PFSK-1 (cell line): ENCODE measurements around the gene ELF2.

ENCODE experiments used
- FOXP2 ChIP-seq: optimal IDR thresholded peaks from 2 replicates; pipeline ENCODE3; 2011; ENCODE audit warnings: borderline replicate concordance, control low read depth, inconsistent platforms; ENCODE audit not compliant: insufficient read depth; ENCODE audit errors: extremely low read length, extremely low read depth
- POLR2AphosphoS5 ChIP-seq: IDR thresholded peaks from 2 replicates; pipeline ENCODE4 v1.6.1; 2012; ENCODE audit warnings: low read depth, mild to moderate bottlenecking, control low read depth, low read length, moderate library complexity
- SIN3A ChIP-seq: IDR thresholded peaks from 2 replicates; pipeline ENCODE4 v1.6.1; 2012; ENCODE audit warnings: mild to moderate bottlenecking, low read length, moderate library complexity, borderline replicate concordance; ENCODE audit not compliant: insufficient read depth
- TAF1 ChIP-seq: IDR thresholded peaks from 2 replicates; pipeline ENCODE4 v1.6.1; 2012; ENCODE audit warnings: low read length, control low read depth, borderline replicate concordance; ENCODE audit not compliant: insufficient read depth
- TF ChIP-seq, protein P1 (sequence below), 2 experiments: IDR thresholded peaks; 2 replicates each; pipeline versions ENCODE4 v1.6.1 to v1.8.0; 2011 to 2012; ENCODE audit warnings: low read depth in 2 of 2, low read length in 2 of 2, control low read depth in 1 of 2, inconsistent platforms in 1 of 2, mild to moderate bottlenecking in 1 of 2, moderate library complexity in 1 of 2; ENCODE audit not compliant: insufficient read depth in 1 of 2

The ELF2 gene

DNA sequence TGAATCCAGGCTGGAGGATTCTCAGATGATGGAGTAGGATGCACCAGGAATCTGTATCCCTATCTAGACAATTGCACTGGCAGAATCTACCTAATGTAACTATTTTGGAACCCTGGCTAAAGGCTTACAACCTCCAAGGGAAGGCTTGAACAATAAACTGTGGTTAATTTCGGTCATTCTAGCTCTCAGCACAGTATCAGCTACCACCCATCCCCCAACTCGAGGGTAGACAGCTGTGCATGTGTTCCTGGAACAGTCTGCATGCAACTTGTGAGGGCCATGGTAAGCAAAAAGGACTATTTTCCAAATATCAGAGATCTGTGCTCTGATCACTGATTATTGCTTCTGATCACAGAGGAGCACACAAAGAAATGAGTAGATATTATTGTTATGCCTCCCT lies 34.0 kb downstream of the ELF2 start:
- TF ChIP-seq, protein P1, sequence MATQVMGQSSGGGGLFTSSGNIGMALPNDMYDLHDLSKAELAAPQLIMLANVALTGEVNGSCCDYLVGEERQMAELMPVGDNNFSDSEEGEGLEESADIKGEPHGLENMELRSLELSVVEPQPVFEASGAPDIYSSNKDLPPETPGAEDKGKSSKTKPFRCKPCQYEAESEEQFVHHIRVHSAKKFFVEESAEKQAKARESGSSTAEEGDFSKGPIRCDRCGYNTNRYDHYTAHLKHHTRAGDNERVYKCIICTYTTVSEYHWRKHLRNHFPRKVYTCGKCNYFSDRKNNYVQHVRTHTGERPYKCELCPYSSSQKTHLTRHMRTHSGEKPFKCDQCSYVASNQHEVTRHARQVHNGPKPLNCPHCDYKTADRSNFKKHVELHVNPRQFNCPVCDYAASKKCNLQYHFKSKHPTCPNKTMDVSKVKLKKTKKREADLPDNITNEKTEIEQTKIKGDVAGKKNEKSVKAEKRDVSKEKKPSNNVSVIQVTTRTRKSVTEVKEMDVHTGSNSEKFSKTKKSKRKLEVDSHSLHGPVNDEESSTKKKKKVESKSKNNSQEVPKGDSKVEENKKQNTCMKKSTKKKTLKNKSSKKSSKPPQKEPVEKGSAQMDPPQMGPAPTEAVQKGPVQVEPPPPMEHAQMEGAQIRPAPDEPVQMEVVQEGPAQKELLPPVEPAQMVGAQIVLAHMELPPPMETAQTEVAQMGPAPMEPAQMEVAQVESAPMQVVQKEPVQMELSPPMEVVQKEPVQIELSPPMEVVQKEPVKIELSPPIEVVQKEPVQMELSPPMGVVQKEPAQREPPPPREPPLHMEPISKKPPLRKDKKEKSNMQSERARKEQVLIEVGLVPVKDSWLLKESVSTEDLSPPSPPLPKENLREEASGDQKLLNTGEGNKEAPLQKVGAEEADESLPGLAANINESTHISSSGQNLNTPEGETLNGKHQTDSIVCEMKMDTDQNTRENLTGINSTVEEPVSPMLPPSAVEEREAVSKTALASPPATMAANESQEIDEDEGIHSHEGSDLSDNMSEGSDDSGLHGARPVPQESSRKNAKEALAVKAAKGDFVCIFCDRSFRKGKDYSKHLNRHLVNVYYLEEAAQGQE (IDR thresholded peaks at IDR 0.05; ENCODE audit: insufficient read depth in 1 of 2, low read depth in 2 of 2, low read length in 2 of 2), result no peak

GRCh38 chr4:139142087-139142486 lies 34.9 kb downstream of the ELF2 start:
- no peak for TF ChIP-seq TAF1
- TF ChIP-seq SIN3A, result no peak
- TF ChIP-seq, protein P1 (IDR thresholded peaks at IDR 0.05; ENCODE audit: insufficient read depth in 1 of 2, low read depth in 2 of 2, low read length in 2 of 2), result no peak
- no peak for TF ChIP-seq POLR2AphosphoS5
- no peak for TF ChIP-seq FOXP2

DNA sequence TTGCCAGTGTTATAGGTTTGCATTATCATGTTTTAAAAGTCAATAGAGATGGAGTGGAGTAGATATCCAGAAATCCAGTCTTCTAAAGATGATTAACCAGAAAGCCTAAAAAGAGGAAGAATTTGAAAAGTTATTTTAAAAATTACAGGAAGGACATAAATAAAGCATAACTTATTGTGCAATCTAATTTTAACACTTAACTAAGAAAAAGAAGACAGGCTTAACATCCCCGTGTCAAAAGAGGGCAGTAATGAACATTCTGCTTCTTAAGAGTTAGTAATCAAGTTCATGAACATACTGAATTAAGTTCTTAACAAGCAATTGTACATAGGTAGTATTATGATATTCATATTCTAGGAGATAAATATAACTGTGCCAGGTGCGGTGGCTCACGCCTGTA lies 39.3 kb downstream of the ELF2 start:
- TF ChIP-seq FOXP2 (no peak), SIN3A (no peak), POLR2AphosphoS5 (no peak), TAF1 (no peak)
- TF ChIP-seq, protein P1 (IDR thresholded peaks at IDR 0.05; ENCODE audit: insufficient read depth in 1 of 2, low read depth in 2 of 2, low read length in 2 of 2), result no peak

DNA sequence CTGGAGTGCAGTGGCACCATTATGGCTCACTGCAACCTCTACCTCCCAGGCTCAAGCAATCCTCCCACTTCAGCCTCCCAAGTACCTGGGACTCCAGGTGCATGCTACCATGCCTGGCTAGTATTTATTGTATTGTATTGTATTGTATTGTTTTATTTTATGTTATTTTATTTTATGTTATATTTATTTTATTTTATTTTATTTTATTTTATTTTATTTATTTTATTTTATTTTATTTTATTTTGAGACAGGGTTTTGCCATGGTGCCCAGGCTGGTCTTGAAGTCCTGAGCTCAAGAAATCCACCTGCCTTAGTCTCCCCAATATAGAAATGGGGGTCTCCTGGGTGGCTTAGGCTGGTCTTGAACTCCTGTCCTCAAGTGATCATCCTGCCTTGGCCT lies 42.6 kb downstream of the ELF2 start:
- TF ChIP-seq POLR2AphosphoS5, result no peak
- no peak for TF ChIP-seq SIN3A
- TF ChIP-seq, protein P1 (IDR thresholded peaks at IDR 0.05; ENCODE audit: insufficient read depth in 1 of 2, low read depth in 2 of 2, low read length in 2 of 2), result no peak
- no peak for TF ChIP-seq FOXP2
- TF ChIP-seq TAF1, result no peak

DNA sequence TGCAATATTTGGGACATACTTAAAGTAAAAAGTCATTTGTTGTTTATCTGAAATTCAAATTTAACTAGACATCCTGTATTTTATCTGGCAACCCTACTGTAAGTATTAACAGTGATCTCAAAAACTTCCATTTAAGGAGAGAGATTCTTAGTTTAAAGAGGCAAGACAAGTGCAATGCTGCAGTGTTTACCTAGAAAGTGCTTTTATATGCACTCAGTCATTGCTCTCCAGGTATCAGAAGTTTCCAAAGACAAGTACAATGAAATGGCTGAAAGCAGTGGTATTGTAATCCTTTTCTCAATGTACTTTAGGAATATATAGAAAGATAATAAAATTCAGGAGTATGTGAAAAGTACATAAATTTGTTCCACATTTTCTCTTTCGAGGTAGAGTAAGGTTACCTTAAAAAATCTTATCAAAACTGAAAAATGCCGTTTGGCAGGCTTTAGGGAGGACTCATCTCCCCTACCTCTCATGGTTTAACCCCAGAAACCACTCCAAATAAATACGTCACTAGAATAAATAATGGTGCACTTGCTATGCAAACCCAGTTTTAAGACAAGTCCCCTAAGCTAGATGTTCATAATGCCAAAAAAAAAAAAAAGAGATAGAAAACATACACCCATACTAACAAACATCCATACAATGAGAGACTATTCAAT lies 45.7 kb downstream of the ELF2 start:
- TF ChIP-seq, protein P1 (IDR thresholded peaks at IDR 0.05; ENCODE audit: insufficient read depth in 1 of 2, low read depth in 2 of 2, low read length in 2 of 2), result no peak
- TF ChIP-seq TAF1, result no peak
- TF ChIP-seq POLR2AphosphoS5, result no peak
- TF ChIP-seq SIN3A, result no peak
- no peak for TF ChIP-seq FOXP2
